Stimulated activated CD4-positive, alpha-beta T cell treated with anti-CD3 and anti-CD28 coated beads, Interleukin-12 subunit alpha, Interleukin-12 subunit beta, amount 100 ng/mL, for 48 hours (primary cell): ENCODE measurements around the gene GLIS1.

ENCODE experiments used
- DNase-seq, 3 donors: peaks; one replicate each; pipeline ENCODE4 v3.0.0-alpha.2; 2020; ENCODE audit warnings: low read depth in 2 of 3, low spot score in 1 of 3

The GLIS1 gene

GRCh38 chr1:53721088-53721487, 17.9 kb downstream of the GLIS1 start:
- DNase-seq, result no peak

- no peak for DNase-seq
Observed at GRCh38 chr1:53719469-53719868, 19.5 kb downstream of the GLIS1 start.

GRCh38 chr1:53718443-53718842, 20.5 kb downstream of the GLIS1 start:
- DNase-seq, result no peak

- no peak for DNase-seq
Observed at GRCh38 chr1:53717025-53717804, 21.7 kb downstream of the GLIS1 start.

GRCh38 chr1:53716150-53716549, 22.8 kb downstream of the GLIS1 start:
- DNase-seq, result no peak

GRCh38 chr1:53715478-53715877, 23.5 kb downstream of the GLIS1 start:
- no peak for DNase-seq

- DNase-seq, result no peak
Observed at GRCh38 chr1:53712276-53712675, 26.7 kb downstream of the GLIS1 start.

- no peak for DNase-seq
Observed at GRCh38 chr1:53710584-53710983, 28.4 kb downstream of the GLIS1 start.

GRCh38 chr1:53708687-53709086, 30.3 kb downstream of the GLIS1 start:
- DNase-seq, result no peak

GRCh38 chr1:53706356-53706755, 32.6 kb downstream of the GLIS1 start:
- no peak for DNase-seq

- DNase-seq, result no peak
Observed at GRCh38 chr1:53705446-53706096, 33.4 kb downstream of the GLIS1 start.

GRCh38 chr1:53704804-53705445, 34.0 kb downstream of the GLIS1 start:
- DNase-seq, result no peak

GRCh38 chr1:53704304-53704703, 34.7 kb downstream of the GLIS1 start:
- no peak for DNase-seq

GRCh38 chr1:53703174-53703573, 35.8 kb downstream of the GLIS1 start:
- DNase-seq, result no peak

- no peak for DNase-seq
Observed at GRCh38 chr1:53702341-53702740, 36.6 kb downstream of the GLIS1 start.

- DNase-seq, result no peak
Observed at GRCh38 chr1:53700776-53701175, 38.2 kb downstream of the GLIS1 start.

- no peak for DNase-seq
Observed at GRCh38 chr1:53699981-53700380, 39.0 kb downstream of the GLIS1 start.

GRCh38 chr1:53698384-53698980, 40.5 kb downstream of the GLIS1 start:
- DNase-seq, result no peak

- DNase-seq, result no peak
Observed at GRCh38 chr1:53697721-53698383, 41.1 kb downstream of the GLIS1 start.

- no peak for DNase-seq
Observed at GRCh38 chr1:53696990-53697389, 42.0 kb downstream of the GLIS1 start.

GRCh38 chr1:53696571-53696970, 42.4 kb downstream of the GLIS1 start:
- DNase-seq, result no peak
